Left cardiac atrium (tissue), 4 donors: ENCODE results near the gene CALCOCO2. TPM values are rescaled to one million over a fixed set of nuclear protein-coding genes. Genes with fewer than 3 reads are reported as not detected.
"Not testable (repeated sequence)": the region's sequence is repeated elsewhere in the genome, so short reads cannot be mapped to it uniquely, and the experiment has no call there.

Source experiments
- ATAC-seq, 2 donors: fragments of 200-7000 bp; cut with Tn5 transposase; one replicate each; pipeline ENCODE4 v1.9.1; 2020; ENCODE audit warnings: mild to moderate bottlenecking in 2 of 2, moderate library complexity in 2 of 2
- DNase-seq: peaks from one replicate; pipeline ENCODE4 v3.0.0-alpha.2; 2020
- intact Hi-C, 2 donors: fragments of 100-400 bp; cut with DNase I; formaldehyde crosslinking; loops; one replicate each; pipeline versions ENCODE4 v1.14.1 to v1.15.1; 2022 to 2023
- total RNA-seq, 2 donors: library from RNA; stranded (reverse); fragmentation: NEBNext Ultra II Directional; extraction: Animal tissue kit (Norgen Biotek cat#: 25700); gene quantifications; one replicate each; pipeline ENCODE4 v1.2.1, GENCODE V29; 2021
- donor health status: DM: no; HTN: yes; CAD: no.
- donor health status: DM: no; HTN: yes; CAD: no; lungs with severe emphysema.
- donor health status: DM: yes; HTN: yes; CAD: no.
- donor health status: Dilated cardiomyopathy.

The CALCOCO2 gene
- total RNA-seq, 2 donors from 2014 or later: 180 to 241 TPM

- intact Hi-C loops: no loop called here
- DNase-seq: no peak
- no peak for ATAC-seq
These were observed 38.2 kb downstream of the CALCOCO2 start for GRCh38 chr17:48868916-48869500.

GRCh38 chr17:48869821-48870318 lies 39.0 kb downstream of the CALCOCO2 start:
- ATAC-seq: peak in 1 of 2 donors; percentile 39
- no peak for DNase-seq
- intact Hi-C loops: loop anchor here in 1 of 2 donors (10.0 kb wide), 1 partner anchor 145 kb away; the partner anchor contains the start of genes HOXB13, PRAC1 and PRAC2

- no peak for ATAC-seq
- intact Hi-C loops: loop anchor here in 1 of 2 donors (10.0 kb wide), 1 partner anchor 146 kb away; the partner anchor contains the start of genes HOXB13, PRAC1 and PRAC2
- no peak for DNase-seq
These were observed 40.3 kb downstream of the CALCOCO2 start for GRCh38 chr17:48871035-48871550.

DNA sequence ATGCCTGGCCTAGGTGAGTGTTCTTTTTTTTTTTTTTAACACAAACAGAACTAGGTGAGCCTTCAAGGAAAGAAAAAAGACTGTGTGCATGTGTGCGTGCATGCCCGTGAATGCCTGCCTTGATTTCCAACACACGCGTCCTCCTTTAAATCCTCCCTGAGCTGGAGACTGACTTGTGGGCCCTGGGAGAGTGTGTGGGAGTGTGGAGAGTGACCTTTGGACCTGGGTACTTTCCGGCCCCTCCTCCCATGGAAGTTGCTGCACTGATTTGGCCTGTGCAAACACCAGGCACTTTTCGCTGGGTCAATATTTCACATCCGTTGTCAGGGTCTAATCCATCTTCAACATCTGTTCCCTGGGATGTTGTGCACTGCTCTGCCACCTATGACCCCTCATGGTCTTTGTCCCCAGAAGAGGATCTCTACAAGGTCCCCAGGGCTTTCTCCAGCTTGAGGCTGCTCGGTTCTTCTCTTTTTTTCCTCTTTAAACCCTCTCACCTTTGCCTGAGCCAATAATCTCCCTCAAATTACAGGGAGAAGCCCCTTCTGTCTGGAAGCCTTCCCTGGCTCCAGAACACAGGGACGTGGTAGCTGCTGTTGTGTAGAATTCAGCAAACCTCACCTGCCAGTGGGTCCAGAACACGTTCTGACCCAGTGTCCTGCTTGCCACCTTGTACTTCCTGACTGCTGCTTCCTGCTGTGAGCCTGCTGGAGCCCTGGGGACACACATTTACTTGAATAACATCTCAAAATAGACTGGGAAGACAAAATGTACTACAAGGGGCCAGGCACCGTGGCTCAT lies 40.9 kb downstream of the CALCOCO2 start:
- peak; percentile 55 for DNase-seq
- peak; percentile 66 for ATAC-seq
- intact Hi-C loops: loop anchor here in 1 of 2 donors (10.0 kb wide), 1 partner anchor 147 kb away; the partner anchor contains the start of genes HOXB13, PRAC1 and PRAC2

DNA sequence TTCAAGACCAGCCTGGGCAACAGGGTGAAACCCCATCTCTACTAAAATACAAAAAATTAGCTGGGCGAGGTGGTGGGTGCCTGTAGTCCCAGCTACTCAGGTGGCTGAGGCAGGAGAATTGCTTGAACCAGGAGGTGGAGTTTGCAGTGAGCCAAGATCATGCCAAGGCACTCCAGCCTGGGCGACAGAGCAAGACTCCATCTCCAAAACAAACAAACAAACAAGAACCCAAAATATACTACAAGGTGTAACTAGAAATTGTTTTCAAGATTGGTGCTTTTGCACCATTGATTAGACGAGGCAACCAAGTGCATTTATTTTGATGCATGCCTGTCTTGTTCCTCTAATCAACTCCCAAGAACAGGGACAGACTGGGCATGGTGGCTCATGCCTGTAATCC lies 41.6 kb downstream of the CALCOCO2 start:
- not testable (repeated sequence) for ATAC-seq, DNase-seq
- intact Hi-C loops: loop anchor here in 1 of 2 donors (10.0 kb wide), 1 partner anchor 148 kb away; the partner anchor contains the start of genes HOXB13, PRAC1 and PRAC2

- ATAC-seq (peak in 1 of 2 donors; percentile 61), DNase-seq (peak; percentile 38)
- intact Hi-C loops: loop anchor here in 1 of 2 donors (10.0 kb wide), 1 partner anchor 148 kb away; the partner anchor contains the start of genes HOXB13, PRAC1 and PRAC2
These were observed 42.4 kb downstream of the CALCOCO2 start for GRCh38 chr17:48873209-48873608.

- DNase-seq: no peak
- ATAC-seq: no peak
- intact Hi-C loops: loop anchor here in 1 of 2 donors (10.0 kb wide), 1 partner anchor 149 kb away; the partner anchor contains the start of genes HOXB13, PRAC1 and PRAC2
These were observed 43.0 kb downstream of the CALCOCO2 start for GRCh38 chr17:48873696-48874443.

- ATAC-seq: peak; percentile 77 to 91
- intact Hi-C loops: loop anchor here (2.0 to 10.0 kb wide), 4 partner anchors 64 to 200 kb away; partner anchors contain the start of genes HOXB13 (in 1 of the 2), PRAC1 (in 1 of the 2) and PRAC2 (in 1 of the 2)
- no peak for DNase-seq
These were observed 48.4 kb downstream of the CALCOCO2 start for GRCh38 chr17:48878920-48879898.

DNA sequence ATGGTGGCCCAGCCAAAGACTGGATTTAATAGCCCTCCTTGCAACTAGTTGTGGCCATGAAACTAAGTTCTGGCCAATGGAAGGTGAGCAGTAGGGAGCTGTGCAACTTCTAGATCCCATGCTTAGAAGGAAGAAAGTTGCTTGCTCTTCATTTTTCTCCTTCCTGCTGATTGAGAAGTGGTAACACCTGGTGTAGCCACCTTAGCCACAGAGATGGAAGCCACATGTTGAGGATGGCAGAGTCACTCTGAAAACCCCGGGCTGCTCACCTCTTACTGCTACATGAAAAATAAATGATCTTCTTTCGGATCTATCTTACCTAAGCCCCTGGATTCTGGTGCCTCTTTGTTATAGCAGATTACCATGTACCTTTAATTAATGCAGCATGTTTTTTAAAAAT lies 51.4 kb downstream of the CALCOCO2 start:
- DNase-seq (no peak), ATAC-seq (no peak)
- intact Hi-C loops: loop anchor here (5.0 to 10.0 kb wide), 3 partner anchors 150 to 207 kb away; partner anchors contain the start of gene HOXB13 (in 1 of the 2)

DNA sequence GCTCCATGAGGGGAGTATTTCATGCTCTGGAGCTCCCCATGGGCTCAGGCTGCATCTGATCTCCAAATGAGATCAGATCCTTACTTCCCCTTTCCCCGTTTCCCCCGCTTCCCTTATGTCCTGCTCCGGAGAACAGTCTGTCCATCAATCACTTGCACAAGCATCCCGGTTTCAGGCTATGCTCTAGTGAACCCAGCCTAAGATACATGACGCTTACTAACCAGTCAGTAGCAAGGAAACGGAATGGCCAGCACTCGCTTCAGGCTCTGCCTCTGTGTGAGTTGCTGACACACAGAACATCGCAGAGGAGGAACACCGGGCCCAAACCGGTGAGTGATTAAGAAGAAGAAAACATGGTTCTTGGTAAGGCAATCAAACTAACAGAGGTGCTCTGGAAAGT lies 52.3 kb downstream of the CALCOCO2 start:
- DNase-seq: no peak
- intact Hi-C loops: loop anchor here (5.0 to 10.0 kb wide), 3 partner anchors 149 to 208 kb away; partner anchors contain the start of gene HOXB13 (in 1 of the 2)
- ATAC-seq: no peak

GRCh38 chr17:48890086-48890485 lies 59.3 kb downstream of the CALCOCO2 start:
- intact Hi-C loops: no loop called here
- ATAC-seq (no peak), DNase-seq (no peak)

GRCh38 chr17:48892940-48893645 lies 62.3 kb downstream of the CALCOCO2 start:
- no peak for DNase-seq
- intact Hi-C loops: no loop called here

GRCh38 chr17:48893646-48894508 lies 63.0 kb downstream of the CALCOCO2 start:
- DNase-seq (no peak), ATAC-seq (no peak)
- intact Hi-C loops: no loop called here

More at GRCh38 chr17:48892940-48893645, 62.3 kb downstream of the CALCOCO2 start:
- peak in 1 of 2 donors; percentile 1 for ATAC-seq

GRCh38 chr17:48894886-48895285 lies 64.1 kb downstream of the CALCOCO2 start:
- DNase-seq: no peak
- intact Hi-C loops: no loop called here
- no peak for ATAC-seq

DNA sequence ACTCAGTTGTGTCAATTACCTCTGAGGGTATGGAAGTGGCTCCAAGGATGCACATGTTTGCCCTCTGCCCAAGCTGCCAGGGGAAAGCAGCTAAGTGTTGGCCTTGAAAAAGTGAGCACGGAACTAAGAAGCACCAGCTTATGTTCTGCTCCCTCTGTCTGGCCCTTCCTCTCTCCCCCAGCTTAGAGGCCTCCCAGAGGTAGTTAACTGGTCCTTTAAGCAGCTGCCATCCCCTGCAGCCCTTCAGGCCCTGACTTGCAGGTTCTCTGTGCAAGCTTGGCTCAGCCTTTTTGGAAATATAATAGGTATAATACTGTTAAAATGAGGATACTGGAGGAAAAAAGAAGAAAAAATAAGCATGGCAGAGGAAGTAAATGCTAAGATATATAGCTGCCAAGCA lies 70.4 kb downstream of the CALCOCO2 start:
- DNase-seq (no peak), ATAC-seq (no peak)
- intact Hi-C loops: no loop called here

DNA sequence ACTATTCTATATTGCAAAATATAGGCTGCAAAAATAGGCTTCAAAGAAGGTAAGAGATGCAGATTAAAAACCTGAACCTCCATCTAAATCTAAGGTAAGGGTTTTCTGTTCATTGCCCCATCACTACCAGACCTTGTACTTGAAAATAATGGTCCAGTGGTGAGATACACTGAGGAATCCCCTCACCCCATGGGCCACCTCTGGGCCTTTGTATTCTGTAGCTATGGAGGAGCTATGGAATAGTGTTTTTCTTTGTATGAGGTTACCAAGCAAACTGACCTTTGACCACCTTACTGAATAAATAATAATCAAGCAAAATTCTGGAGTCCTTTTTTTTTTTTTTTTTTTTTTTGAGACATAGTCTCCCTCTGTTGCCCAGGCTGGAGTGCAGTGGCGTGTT lies 72.6 kb downstream of the CALCOCO2 start:
- no peak for ATAC-seq
- intact Hi-C loops: no loop called here
- no peak for DNase-seq
